Ascending aorta (tissue), 2 donors: Measurements from ENCODE around the gene ANKRD40. TPM values are rescaled to one million over a fixed set of nuclear protein-coding genes. Genes with fewer than 3 reads are reported as not detected.
"Not testable (repeated sequence)": the region's sequence is repeated elsewhere in the genome, so short reads cannot be mapped to it uniquely, and the experiment has no call there.

Experiments
- DNase-seq, 2 donors: peaks; one replicate each; pipeline ENCODE4 v3.0.0-alpha.2; 2019; ENCODE audit warnings: low spot score in 2 of 2
- H3K27ac ChIP-seq, 2 donors: fragments of 200-600 bp; sonication (generic); one replicate each; pipeline ENCODE4 v1.5.1; 2016 to 2017; ENCODE audit warnings: mild to moderate bottlenecking in 1 of 2
- H3K27me3 ChIP-seq: fragments of 200-600 bp; sonication (generic); one replicate; pipeline ENCODE4 v1.5.1; 2017
- H3K36me3 ChIP-seq, 2 donors: fragments of 200-600 bp; sonication (generic); one replicate each; pipeline ENCODE4 v1.5.1; 2016
- H3K4me1 ChIP-seq, 2 donors: fragments of 200-600 bp; sonication (generic); one replicate each; pipeline ENCODE4 v1.5.1; 2016 to 2017; ENCODE audit warnings: mild to moderate bottlenecking in 1 of 2
- H3K4me3 ChIP-seq, 2 donors: fragments of 200-600 bp; sonication (generic); one replicate each; pipeline ENCODE4 v1.5.1; 2016 to 2017; ENCODE audit warnings: mild to moderate bottlenecking in 1 of 2
- H3K9me3 ChIP-seq, 2 donors: fragments of 200-600 bp; sonication (generic); one replicate each; pipeline ENCODE4 v1.5.1; 2016
- CTCF ChIP-seq, 3 experiments: fragments of 200-600 bp in 2 of 3; fragments of 450-650 bp in 1 of 3; sonication (generic) in 2 of 3; IDR thresholded peaks; one replicate each; pipeline ENCODE4 v1.5.1; 2016 to 2019; ENCODE audit warnings: antibody characterized with exemption in 3 of 3, mild to moderate bottlenecking in 1 of 3, moderate library complexity in 1 of 3
- intact Hi-C: fragments of 100-400 bp; cut with DNase I; formaldehyde crosslinking; loops from one replicate; pipeline ENCODE4 v1.15.1; 2023
- total RNA-seq: library from RNA; depleted of rRNA; stranded (reverse); fragments of >200 nt; gene quantifications from one replicate; pipeline ENCODE4 v1.1.0, GENCODE V29; 2016

Gene ANKRD40
- total RNA-seq, 1 donor from 2014 or later: 35.4 TPM

DNA sequence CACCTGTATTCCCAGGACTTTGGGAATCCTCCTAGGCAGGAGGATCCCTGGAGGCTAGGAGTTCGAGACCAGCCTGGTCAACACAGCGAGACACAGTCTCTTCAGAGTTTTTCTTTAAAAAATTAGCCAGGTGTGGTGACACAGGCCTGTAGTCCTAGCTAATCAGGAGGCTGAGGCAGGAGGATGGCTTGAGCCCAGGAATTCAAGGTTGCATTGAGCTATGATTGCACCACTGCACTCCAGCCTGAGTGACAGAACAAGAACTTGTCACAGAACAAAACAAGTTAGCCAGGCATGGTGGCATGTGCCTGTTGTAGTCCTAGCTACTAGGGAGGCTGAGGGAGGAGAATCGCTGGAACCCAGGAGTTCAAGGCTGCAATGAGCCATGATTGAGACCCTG lies 24.8 kb downstream of the ANKRD40 start:
- Histone ChIP-seq H3K27ac (no peak overlapping the region), H3K36me3 (no peaks in the 10 kb centered on the region), H3K27me3 (no peaks in the 10 kb centered on the region), H3K4me3 (no peak overlapping the region), H3K4me1 (peaks cover 15 to 18% of the 10 kb centered on the region in 2 donors), H3K9me3 (no peaks in the 10 kb centered on the region)
- TF ChIP-seq CTCF (IDR thresholded peaks at IDR 0.05): no peak
- DNase-seq: no peak
- intact Hi-C loops: no loop called here

DNA sequence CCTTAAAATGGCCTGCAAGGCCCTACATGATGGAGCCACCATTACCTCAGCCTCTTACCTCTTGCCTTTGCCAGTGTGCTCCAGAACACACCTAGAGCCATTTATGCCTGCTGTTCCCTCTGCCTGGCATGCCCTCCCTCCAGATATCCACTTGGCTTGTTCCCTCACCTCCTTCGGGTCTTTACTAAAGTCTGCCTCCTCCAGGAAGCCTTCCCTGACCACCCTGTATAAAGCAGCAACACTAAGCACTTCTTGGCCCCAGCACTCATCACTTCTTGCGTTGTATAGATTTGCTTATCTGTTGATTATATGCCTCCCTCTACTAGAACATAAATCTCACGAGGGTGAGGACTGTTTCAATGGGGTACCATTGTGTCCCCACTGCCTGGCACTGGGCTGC lies 25.3 kb downstream of the ANKRD40 start:
- Histone ChIP-seq H3K4me3 (no peak overlapping the region), H3K27ac (no peak overlapping the region), H3K9me3 (no peaks in the 10 kb centered on the region), H3K4me1 (peaks cover 12 to 15% of the 10 kb centered on the region in 2 donors), H3K36me3 (no peaks in the 10 kb centered on the region), H3K27me3 (no peaks in the 10 kb centered on the region)
- DNase-seq: no peak
- no peak for TF ChIP-seq CTCF (IDR thresholded peaks at IDR 0.05)
- intact Hi-C loops: no loop called here

DNA sequence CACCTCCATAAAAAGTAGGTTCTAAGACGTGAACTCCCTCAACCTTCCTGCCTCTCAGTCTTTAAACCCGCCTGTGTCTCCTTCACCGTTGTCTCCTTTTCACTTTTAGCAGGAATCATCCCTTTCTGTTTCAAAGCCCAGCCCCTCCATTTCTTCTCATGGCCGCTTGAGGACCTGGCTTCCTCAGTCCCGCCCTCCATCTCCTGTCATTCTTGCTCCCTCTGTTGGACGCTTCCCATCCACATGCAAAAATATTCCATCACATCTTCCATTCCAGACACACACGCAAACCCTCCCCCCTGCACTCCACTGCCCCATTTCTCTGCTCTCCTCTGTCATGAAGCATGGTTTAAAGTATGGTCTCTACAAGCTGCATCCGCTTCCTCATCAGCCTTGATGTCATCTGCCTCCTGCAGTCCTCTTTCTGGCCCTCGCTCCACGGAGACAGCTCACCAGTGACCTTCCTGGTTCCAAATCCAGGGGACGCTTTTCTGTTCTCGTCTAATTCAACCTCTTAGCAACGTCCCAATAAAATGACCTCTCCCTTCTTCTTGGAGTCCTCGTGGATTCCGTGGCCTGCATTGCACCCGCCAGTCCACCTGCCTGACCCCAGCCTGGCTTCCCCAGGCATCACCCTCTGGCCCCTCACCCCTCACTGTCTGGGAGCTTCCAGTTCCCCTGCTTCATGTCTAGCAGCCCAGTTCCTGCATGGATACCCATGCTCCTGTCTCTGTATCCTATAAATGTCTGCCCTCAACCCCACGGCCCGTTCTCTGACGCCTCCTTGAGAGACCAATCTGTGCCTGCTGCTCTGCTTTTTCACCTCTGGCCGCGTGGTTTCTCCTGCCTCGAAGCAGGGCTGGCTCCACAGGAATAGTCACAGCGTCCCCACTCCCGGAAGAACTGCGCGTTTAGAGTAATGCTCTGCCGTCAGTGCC lies 26.2 kb downstream of the ANKRD40 start:
- intact Hi-C loops: loop anchor here (2.0 kb wide), 1 partner anchor 51 kb away; no protein-coding TSS in a partner anchor
- Histone ChIP-seq H3K27me3 (no peaks in the 10 kb centered on the region), H3K4me3 (no peak overlapping the region), H3K4me1 (peaks cover 5 to 7% of the 10 kb centered on the region in 2 donors), H3K36me3 (no peaks in the 10 kb centered on the region), H3K9me3 (no peaks in the 10 kb centered on the region), H3K27ac (no peak overlapping the region)
- no peak for DNase-seq
- peak; percentile 34 to 55 (median 54) for TF ChIP-seq CTCF (IDR thresholded peaks at IDR 0.05)

DNA sequence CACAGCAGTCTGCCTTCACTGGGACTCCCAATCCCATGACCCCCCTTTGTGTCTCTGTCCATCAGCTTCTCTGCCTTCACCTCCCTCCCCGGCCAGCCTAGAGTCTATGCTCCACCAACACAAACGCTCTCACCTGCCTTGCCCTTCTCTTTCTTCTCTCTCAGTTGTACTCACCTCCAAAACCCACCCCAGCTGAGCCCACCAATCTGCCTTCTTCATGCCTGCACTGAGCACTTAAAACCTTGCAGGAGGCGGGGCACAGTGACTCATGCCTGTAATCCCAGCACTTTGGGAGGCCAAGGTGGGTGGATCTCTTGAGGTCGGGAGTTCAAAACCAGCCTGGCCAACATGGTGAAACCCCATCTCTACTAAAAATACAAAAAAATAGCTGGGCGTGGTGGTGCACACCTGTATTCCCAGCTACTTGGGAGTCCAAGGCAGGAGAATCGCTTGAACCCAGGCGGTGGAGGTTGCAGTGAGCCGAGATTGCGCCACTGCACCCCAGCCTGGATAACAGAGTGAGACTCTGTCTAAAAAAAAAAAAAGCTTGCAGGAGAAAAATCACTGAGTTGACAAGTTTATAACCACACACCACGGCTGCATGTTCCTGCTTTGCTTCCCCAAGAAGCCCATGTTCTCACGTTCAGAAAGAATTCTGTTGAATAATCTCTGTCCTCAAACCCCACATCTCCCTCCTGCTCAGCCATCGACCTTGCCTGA lies 27.0 kb downstream of the ANKRD40 start:
- H3K36me3 ChIP-seq, H3K9me3 ChIP-seq, DNase-seq, H3K27ac ChIP-seq, H3K4me3 ChIP-seq, H3K4me1 ChIP-seq, H3K27me3 ChIP-seq: not testable (repeated sequence)
- intact Hi-C loops: loop anchor here (2.0 kb wide), 1 partner anchor 50 kb away; no protein-coding TSS in a partner anchor

GRCh38 chr17:50680126-50680525 lies 27.6 kb downstream of the ANKRD40 start:
- no peak overlapping the region for H3K4me3 ChIP-seq
- no peak for TF ChIP-seq CTCF (IDR thresholded peaks at IDR 0.05)
- no peaks in the 10 kb centered on the region for H3K27me3 ChIP-seq
- intact Hi-C loops: loop anchor here (2.0 kb wide), 1 partner anchor 49 kb away; no protein-coding TSS in a partner anchor
- no peak for DNase-seq
- H3K36me3 ChIP-seq: peaks cover 0 to 3% of the 10 kb centered on the region in 2 donors
- H3K9me3 ChIP-seq: no peaks in the 10 kb centered on the region
- no peak overlapping the region for H3K27ac ChIP-seq
- no peaks in the 10 kb centered on the region for H3K4me1 ChIP-seq
